GM19240 (cell line): Measurements from ENCODE around the gene IAH1.
A peak's percentile ranks its signal among the peaks of the same experiment; 100 is the strongest.

ENCODE experiments used
- DNase-seq: peaks from one replicate; pipeline ENCODE4 v3.0.0; 2011; ENCODE audit warnings: low spot score; ENCODE audit not compliant: insufficient read length

Gene IAH1

DNA sequence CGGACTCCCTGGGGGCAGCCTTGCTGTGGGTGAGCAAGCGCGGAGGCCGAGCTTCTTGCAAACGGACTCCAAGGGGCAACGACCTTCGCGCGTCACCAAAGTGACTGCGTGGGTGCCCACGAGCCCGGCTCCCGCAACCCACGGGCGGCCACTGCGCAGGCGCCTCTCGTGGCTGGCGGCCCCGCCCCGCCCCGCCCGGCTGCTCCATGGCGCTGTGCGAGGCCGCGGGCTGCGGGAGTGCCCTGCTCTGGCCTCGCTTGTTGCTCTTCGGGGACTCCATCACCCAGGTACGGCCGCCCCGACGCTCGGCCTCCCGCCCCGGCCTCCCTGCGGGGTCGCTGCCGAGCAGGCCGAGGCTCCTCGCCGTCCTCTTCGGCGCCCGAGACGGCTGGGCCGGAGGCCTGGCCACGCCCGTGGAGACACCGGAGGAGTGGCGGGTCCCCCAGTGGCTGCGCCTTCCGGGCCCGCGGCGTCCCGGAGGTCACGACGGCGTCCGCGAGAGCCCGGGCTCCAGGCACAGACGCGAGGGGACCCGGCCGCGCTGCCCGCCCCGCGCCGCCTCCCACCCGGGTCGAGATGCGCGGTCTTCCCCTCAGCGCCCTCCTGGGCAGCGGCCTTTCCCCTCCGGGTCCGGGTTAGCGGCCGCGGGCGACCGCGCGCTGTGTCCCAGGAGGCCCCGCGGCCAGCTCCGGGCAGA is at the start of gene IAH1:
IAH1 (plus strand) TSS at position 191 of the 697 bp plus-strand sequence; CDS start at position 207, 16 bp downstream.
- peak; percentile 65 for DNase-seq

DNA sequence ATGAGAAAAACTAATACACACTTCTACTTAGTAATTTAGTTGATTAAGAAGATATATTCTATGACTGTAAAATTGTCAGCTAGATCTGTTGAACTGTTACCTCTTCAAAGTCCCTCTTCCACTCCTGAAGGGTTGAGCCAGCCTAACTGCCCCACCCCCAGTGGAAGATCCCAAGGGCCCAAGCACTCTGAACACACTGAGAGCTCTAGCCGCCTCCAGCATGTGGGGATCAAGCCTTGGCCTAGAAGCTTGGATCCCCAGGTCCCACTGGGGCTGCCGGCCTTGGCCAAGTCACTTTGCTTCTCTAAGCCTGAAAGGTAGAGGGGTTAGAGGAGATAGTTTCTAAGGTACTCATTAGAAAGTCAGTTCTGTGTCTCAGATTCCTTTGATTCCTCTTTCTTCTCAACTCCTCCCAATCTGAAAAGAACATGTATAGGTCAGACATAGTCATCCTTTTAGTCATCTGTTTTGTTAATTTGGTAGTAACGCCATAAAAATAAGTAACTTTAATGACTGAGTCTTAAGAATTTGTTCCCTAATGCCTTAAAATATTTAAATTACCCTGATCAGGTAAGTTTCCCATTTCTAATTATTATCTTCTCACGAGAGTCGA is 45.3 kb upstream of the IAH1 start:
- DNase-seq, result no peak

DNA sequence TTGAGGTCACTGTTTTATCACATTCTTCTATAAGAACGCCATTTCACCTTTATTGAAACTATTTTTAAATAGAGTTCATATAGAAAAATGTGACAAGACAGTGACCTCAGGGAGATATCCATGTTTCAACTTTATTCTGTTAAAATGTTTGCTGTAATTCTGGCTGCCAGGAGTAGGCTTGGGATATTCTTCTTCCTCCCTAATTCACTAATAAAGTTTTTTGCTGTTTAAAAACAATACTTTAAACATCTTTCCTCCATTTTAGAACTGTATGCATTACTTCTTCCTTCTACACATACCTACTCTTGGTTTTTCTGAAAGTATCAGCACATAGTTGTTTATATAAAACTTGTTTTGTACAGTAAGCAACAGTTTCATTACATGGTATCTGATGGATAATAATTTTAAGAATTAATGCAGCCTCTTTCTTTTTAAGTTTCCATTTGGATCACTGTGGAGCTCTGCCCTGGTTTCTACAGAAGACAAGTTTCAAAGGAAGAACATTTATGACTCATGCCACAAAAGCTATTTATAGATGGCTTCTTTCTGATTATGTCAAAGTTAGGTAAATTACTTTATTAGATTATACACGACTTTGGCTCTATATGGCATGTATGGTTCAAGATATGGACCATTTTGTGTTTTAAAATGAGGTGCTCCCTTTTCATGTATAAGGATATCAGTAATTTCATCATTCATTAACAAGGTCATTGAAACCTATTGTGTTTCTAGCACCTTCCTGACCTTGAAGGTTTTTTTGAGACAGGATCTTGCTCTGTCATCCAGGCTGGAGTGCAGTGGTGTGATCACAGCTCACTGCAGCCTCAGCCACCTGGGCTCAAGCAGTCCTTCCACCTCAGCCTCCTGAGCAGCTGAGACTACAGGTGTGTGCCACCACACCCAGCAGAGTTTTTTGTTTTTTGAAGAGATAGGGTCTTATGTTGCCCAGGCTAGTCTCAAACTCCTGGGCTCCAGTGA is 43.7 kb upstream of the IAH1 start:
- no peak for DNase-seq

GRCh38 chr2:9434489-9434888 is 39.9 kb upstream of the IAH1 start:
- no peak for DNase-seq

GRCh38 chr2:9439536-9439935 is 34.8 kb upstream of the IAH1 start:
- no peak for DNase-seq

- no peak for DNase-seq
Observed at GRCh38 chr2:9440058-9440727, 34.2 kb upstream of the IAH1 start.

DNA sequence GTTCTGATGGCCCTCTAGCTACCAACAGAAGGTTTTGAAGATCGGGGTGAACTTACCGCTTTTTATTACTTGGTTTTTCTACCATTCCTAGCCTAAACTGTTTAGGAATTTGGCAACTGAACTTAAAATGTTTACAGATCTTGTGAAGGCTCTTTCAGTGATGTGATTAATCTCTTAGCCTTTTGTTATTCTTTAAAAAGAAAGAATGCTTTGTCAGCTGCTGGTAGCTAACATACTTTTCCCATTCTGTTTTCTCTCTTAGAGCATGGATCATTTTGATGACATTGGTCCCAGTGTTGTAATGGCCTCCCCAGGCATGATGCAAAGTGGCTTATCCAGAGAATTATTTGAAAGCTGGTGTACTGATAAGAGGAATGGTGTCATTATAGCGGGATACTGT is 32.8 kb upstream of the IAH1 start:
- no peak for DNase-seq

DNA sequence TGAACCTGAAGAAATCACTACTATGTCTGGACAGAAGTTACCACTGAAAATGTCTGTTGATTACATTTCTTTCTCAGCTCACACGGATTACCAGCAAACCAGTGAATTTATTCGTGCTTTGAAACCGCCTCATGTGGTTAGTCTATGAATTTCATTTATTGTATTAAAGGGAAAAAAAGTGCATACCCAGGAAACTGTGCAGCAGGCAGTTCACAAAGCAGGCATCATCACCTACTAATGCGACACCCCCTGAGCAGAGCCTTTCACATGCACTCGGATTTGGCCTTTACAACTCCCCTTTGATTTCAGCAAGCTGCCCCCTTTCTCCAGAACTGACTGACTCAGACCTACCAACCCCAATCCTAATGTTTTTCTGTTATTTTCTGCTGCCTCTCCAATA is 30.8 kb upstream of the IAH1 start:
- DNase-seq, result no peak

- no peak for DNase-seq
Observed at GRCh38 chr2:9445089-9445488, 29.3 kb upstream of the IAH1 start.

DNA sequence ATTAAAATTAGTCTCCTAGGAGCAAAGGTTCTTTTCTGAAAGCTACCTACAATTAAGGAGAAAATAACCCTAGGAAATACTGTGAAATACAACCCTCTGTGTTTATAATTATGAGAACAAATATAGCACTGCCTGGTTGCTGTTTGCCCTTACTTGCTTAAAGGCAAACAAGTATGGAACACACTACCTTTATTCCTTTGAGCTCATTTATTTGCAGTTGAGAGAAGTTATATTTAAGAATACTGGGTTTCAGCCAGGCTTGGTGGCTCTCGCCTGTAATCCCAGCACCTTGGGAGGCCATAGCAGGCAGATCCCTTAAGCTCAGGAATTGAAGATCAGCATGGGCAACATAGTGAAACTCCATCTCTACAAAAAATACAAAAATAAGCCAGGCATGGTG is 23.1 kb upstream of the IAH1 start:
- no peak for DNase-seq

DNA sequence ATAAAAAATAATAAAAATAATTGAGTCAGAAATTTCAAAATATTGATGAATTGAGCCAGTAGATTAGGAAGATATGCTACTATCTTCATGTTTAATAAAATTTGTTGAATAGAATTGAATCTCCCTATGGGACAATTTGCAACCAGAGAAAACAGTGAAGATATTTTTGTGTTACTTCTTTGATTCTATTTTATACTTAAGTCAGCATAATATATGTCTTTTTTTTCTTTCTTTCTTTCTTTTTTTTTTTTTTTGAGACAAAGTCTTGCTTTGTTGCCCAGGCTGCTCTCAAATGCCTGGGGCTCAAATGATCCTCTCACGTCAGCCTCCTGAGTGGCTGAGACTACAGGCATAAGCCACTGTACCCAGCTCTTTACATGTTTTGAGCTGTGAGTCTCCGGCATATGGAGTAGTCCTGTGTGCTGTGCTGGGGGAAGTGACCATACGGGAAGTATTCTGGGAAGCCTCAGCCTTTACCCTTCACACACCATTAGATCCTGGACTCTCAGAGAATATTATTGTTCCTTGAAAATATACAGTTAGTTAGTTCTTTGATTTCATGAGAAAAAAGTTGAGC is 13.8 kb upstream of the IAH1 start:
- no peak for DNase-seq

DNA sequence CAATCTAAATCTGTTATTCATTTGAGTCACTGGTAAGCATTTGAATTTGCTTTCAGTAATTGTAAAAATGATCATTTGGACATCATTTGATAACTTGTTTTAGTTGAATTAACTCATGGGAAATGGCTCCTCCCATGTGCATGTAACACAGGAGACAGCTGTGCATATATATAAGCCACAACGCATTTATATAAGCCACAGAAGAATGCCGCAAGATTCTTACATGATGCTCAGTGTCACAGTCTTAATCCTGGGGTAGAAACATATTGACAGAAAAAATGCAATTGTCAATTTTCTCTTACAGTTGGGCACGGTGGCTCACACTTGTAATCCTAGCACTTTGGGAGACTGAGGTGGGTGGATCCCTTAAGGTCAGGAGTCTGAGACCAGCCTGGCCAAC is 13.3 kb upstream of the IAH1 start:
- DNase-seq, result no peak

DNA sequence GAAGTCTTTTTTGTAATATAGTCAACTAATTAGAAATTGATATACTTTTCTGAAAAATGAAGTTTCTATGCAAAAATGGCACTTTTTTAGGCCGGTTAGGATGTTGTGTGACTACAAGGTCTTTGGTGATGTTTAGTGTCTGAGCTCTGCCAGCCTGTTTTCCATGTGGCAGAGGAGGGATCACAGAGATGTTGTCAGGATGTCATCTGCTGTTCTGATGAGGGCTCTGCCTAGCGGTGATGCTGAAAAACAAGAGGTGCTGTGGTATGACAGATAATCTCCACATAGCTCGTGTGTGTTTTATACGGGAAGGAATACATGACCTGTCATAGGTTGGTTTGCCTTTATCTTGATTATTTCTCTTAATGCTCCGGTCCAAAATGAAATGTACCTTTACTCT is 12.0 kb upstream of the IAH1 start:
- no peak for DNase-seq

GRCh38 chr2:9462886-9463697 is 11.3 kb upstream of the IAH1 start:
- no peak for DNase-seq

DNA sequence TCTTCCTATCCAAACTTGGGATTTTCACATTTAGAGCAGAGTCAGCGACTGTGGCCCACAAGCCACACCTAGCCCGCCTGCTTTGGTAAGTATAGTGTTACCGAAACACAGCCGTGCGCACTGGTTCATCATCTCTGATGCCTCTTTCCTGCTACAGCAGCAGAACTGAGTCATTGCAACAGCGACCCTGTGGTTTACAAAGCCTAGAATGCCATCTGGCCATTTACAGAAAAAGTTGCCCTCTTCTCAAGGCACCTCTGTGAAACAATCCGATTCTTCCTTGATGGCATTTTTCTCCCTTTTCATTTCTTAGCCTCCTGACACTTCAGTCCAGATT is 10.7 kb upstream of the IAH1 start:
- DNase-seq, result no peak

DNA sequence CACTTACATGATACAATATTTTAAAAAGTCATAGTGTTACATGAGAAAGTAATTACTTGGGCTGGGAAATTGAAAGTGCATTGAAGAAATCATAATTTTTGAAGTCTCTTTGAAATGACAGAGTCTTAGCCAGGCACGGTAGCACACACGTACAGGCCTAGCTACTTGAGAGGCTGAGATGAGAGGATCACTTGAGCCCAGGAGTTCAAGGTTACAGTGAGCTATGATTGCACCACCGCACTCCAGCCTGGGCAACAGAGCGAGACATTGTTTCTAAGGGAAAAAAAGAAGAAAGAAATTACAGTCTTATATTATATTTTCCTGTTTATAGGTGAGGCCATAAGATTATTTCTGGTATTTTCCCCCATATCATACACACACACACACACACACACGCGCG is 9.2 kb upstream of the IAH1 start:
- no peak for DNase-seq

- no peak for DNase-seq
Observed at GRCh38 chr2:9466147-9466683, 8.1 kb upstream of the IAH1 start.

DNA sequence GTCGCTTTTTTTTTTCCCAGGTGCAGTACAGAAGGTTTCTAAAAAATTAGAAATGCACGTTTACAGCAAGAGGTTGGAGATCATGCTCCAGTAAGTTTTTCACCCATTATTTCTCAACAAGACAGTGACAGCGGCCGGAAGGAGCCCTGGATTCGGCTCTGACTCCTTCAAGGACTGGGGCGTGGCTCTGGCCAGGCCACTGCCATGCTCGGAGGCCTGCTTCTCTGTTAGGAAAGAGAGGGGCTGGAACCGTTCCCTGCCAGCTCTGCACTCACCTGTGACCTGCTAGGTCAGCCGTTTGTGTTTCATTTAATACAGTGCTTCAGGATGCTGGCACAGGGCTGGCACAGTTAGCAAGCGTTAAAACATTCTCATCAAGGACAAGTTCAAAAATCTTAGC is 6.7 kb upstream of the IAH1 start:
- DNase-seq, result no peak

GRCh38 chr2:9471206-9471605 is 3.1 kb upstream of the IAH1 start:
- DNase-seq, result no peak

DNA sequence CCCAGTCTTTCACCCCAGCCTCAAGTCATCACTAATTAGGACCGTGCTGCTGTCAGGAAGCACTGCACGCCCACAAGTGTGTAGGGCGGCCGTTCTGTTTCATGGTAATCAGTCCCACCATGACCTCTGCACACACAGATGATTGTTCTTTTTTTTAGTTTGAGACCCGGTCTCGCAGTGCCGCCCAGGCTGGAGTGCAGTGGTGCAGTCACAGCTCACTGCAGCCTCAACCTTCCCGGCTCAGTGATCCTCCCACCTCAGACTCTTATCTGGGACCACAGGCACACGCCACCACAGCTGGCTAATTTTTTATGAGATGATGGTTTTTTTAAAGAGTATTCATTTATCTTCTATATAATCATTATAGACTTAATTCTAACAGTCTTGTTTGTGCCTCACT is 1.8 kb upstream of the IAH1 start:
- DNase-seq, result no peak
